Heart left ventricle (tissue), 16 donors: Measurements from ENCODE around the gene PSD4. TPM values are rescaled to one million over a fixed set of nuclear protein-coding genes. Genes with fewer than 3 reads are reported as not detected.

Experiments used
- ATAC-seq, 4 donors: fragments of 200-7000 bp; cut with Tn5 transposase; one replicate each; pipeline ENCODE4 v1.9.1; 2020 to 2022; ENCODE audit warnings: moderate library complexity in 4 of 4, mild to moderate bottlenecking in 3 of 4, moderate number of reproducible peaks in 1 of 4
- DNase-seq, 5 donors: peaks; one replicate each; pipeline ENCODE4 v3.0.0-alpha.2; 2020
- H3K27ac ChIP-seq, 12 donors: fragments of 200-600 bp; sonication (generic) in 4 of 12; one replicate each; pipeline versions ENCODE4 v1.5.0 to v1.8.0; 2016 to 2022; ENCODE audit warnings: mild to moderate bottlenecking in 2 of 12
- H3K27me3 ChIP-seq, 9 donors: fragments of 200-600 bp; sonication (generic) in 2 of 9; one replicate each; pipeline versions ENCODE4 v1.5.1 to v1.8.0; 2016 to 2022; ENCODE audit warnings: mild to moderate bottlenecking in 3 of 9
- H3K36me3 ChIP-seq, 9 donors: fragments of 200-600 bp; sonication (generic) in 2 of 9; one replicate each; pipeline versions ENCODE4 v1.5.0 to v1.8.0; 2018 to 2022; ENCODE audit warnings: mild to moderate bottlenecking in 2 of 9
- H3K4me1 ChIP-seq, 12 donors: fragments of 200-600 bp; sonication (generic) in 4 of 12; one replicate each; pipeline versions ENCODE4 v1.5.0 to v1.8.0; 2016 to 2022; ENCODE audit warnings: mild to moderate bottlenecking in 3 of 12
- H3K4me3 ChIP-seq, 12 donors: fragments of 200-600 bp; sonication (generic) in 4 of 12; one replicate each; pipeline versions ENCODE4 v1.5.0 to v1.8.0; 2017 to 2022; ENCODE audit warnings: mild to moderate bottlenecking in 9 of 12, moderate library complexity in 4 of 12
- H3K9me3 ChIP-seq, 12 donors: fragments of 200-600 bp; sonication (generic) in 4 of 12; one replicate each; pipeline versions ENCODE4 v1.5.0 to v1.8.0; 2016 to 2022; ENCODE audit warnings: mild to moderate bottlenecking in 1 of 12
- POLR2A ChIP-seq, 2 donors: fragments of 450-650 bp; IDR thresholded peaks; one replicate each; pipeline ENCODE4 v1.6.1; 2017; ENCODE audit warnings: antibody characterized with exemption in 2 of 2, mild to moderate bottlenecking in 2 of 2, moderate library complexity in 2 of 2
- WGBS, 4 donors: extraction: QIAGEN DNeasy Blood & Tissue Kit in 2 of 4; methylation state at CpG; one replicate each; pipeline versions ENCODE4 v1.1.5 to v1.1.7; 2013 to 2018; 5-methylcytosine and 5-hydroxymethylcytosine counted together
- intact Hi-C, 10 donors: fragments of 100-400 bp; cut with DNase I; formaldehyde crosslinking; loops; one replicate each; pipeline versions ENCODE4 v1.11.1 to v1.14.2; 2022
- polyA plus RNA-seq, 2 donors: library from polyadenylated mRNA; stranded (reverse); fragments of 200-250 nt; gene quantifications; one replicate each; pipeline ENCODE4 v1.2.3, GENCODE V29; 2013
- total RNA-seq, 9 donors: library from RNA; depleted of rRNA in 2 of 9; stranded (reverse); fragments of >200 nt in 2 of 9; fragmentation: NEBNext Ultra II Directional in 3 of 9; extraction: Animal tissue kit (Norgen Biotek cat#: 25700) in 3 of 9; gene quantifications; one replicate each; pipeline versions ENCODE4 v1.1.0 to v1.2.4, GENCODE V29; 2016 to 2023
- TF ChIP-seq, protein P1 (sequence below), 12 donors: fragments of 200-600 bp; sonication (generic) in 4 of 12; IDR thresholded peaks; one replicate each; pipeline versions ENCODE4 v1.5.0 to v1.8.0; 2018 to 2022; ENCODE audit warnings: antibody characterized with exemption in 12 of 12, mild to moderate bottlenecking in 5 of 12
- donor health status: ischemic (EF 13 %, LVEDD 7.1; RV severe dilation, severe dysfunction).
- donor health status: healthy with polysubstance abuse.
- donor health status: DM: no; HTN: yes; CAD: no.
- donor health status: DM: no; HTN: no; CAD: no.
- donor health status: ischemic (EF 25% LVEDD 6.9; RV normal size, moderate dysfunction).
- donor health status: ischemic (EF 25% LVEDD 5.7; RV mildly dilated, moderate dysfunction).
- donor health status: healthy.
- donor health status: DM: yes; HTN: yes; CAD: no.
- donor health status: ischemic (EF 35%, LVEDD 5.7; RV mildly dilated, moderate dysfunction).
- donor health status: nonischemic (EF 11% LVEDD 7.7; RV severe dilation, severe dysfunction).
- donor health status: DM: yes; HTN: yes; CAD: no.
- donor health status: PGD.
- donor health status: ischemic (EF 29% LVEDD 5.4; RV normal size, mild dysfunction).
- donor health status: nonischemic (EF 23%, LVEDD 6.1; RV moderate dilation, normal function).

The PSD4 gene
- total and polyA plus RNA-seq, 11 donors: 0.65 to 23.4 (median 1.9) TPM

DNA sequence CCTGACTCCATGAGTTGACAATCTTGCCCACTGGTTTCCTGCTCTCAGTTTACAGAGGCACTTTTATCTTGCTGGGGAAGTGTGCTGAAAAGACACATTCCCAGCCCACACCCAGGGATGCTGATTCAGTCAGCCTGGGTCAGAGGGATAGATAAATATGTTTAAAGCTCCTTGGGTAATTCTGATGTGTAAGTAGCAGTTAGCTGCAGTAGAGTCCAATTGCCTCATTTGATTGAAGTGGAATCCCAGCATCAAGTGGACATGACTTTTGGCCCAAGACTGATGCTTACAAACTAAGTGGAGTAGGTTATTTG lies 29.4 kb downstream of the PSD4 start:
- Histone ChIP-seq H3K4me3 (no peak overlapping the region), H3K36me3 (peaks cover 0 to 15% (median 0%) of the 10 kb centered on the region in 9 donors), H3K27me3 (no peaks in the 10 kb centered on the region), H3K4me1 (peaks cover 0 to 15% (median 5%) of the 10 kb centered on the region in 12 donors), H3K27ac (no peak overlapping the region), H3K9me3 (no peaks in the 10 kb centered on the region)
- ATAC-seq (no peak), DNase-seq (no peak)
- TF ChIP-seq, protein P1, sequence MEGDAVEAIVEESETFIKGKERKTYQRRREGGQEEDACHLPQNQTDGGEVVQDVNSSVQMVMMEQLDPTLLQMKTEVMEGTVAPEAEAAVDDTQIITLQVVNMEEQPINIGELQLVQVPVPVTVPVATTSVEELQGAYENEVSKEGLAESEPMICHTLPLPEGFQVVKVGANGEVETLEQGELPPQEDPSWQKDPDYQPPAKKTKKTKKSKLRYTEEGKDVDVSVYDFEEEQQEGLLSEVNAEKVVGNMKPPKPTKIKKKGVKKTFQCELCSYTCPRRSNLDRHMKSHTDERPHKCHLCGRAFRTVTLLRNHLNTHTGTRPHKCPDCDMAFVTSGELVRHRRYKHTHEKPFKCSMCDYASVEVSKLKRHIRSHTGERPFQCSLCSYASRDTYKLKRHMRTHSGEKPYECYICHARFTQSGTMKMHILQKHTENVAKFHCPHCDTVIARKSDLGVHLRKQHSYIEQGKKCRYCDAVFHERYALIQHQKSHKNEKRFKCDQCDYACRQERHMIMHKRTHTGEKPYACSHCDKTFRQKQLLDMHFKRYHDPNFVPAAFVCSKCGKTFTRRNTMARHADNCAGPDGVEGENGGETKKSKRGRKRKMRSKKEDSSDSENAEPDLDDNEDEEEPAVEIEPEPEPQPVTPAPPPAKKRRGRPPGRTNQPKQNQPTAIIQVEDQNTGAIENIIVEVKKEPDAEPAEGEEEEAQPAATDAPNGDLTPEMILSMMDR (IDR thresholded peaks at IDR 0.05): no peak
- intact Hi-C loops: loop anchor here in 8 of 10 donors (2.0 to 5.0 kb wide), 5 partner anchors 44 to 189 kb away; no protein-coding TSS in a partner anchor

DNA sequence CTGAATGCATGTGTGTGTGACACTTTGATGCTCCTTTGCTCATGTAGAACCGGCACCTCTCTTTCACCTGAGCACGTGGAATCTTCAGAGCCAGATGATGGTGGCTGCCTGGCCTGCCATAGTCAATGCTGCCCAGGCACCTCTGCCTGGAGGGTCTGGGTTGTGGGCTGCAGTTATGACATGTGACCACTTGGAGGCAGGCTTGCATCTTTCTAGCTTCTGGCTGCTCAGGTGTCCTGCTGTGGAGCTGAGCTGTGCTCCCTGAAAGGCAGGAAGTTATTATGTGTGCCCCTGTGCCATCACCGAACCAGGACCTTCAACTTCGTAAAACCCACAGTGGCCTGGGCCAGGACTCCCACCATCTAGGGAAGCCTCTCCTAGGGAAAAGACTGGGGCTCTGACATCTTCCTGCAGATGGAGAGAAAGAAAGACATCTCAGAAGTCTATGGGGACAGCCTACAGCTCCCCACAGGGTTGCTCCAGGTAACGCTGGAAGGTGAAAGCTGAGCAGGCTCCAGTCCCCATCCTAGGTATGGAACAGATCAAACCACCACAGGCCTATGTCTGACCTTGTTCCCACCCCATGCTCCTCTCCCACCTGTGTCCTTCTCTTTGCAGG lies 30.2 kb downstream of the PSD4 start:
- no peaks in the 10 kb centered on the region for H3K9me3 ChIP-seq
- TF ChIP-seq, protein P1 (IDR thresholded peaks at IDR 0.05): peak; percentile 82 to 94 (median 86)
- no peak for TF ChIP-seq POLR2A (IDR thresholded peaks at IDR 0.05)
- H3K4me1 ChIP-seq: peaks cover 0 to 8% (median 2%) of the 10 kb centered on the region in 12 donors
- no peak overlapping the region for H3K27ac ChIP-seq
- peaks cover 0 to 13% (median 0%) of the 10 kb centered on the region in 9 donors for H3K36me3 ChIP-seq
- intact Hi-C loops: loop anchor here (1.0 to 5.0 kb wide), 8 partner anchors 43 to 188 kb away; no protein-coding TSS in a partner anchor
- ATAC-seq (peak; percentile 67 to 81 (median 76)), DNase-seq (peak in 4 of 5 donors; percentile 55 to 68 (median 64))
- no peak overlapping the region for H3K4me3 ChIP-seq
- no peaks in the 10 kb centered on the region for H3K27me3 ChIP-seq
- WGBS, 4 donors: 19 to 26% (median 23%) methylated on average over 5 of the region's 5 CpGs

DNA sequence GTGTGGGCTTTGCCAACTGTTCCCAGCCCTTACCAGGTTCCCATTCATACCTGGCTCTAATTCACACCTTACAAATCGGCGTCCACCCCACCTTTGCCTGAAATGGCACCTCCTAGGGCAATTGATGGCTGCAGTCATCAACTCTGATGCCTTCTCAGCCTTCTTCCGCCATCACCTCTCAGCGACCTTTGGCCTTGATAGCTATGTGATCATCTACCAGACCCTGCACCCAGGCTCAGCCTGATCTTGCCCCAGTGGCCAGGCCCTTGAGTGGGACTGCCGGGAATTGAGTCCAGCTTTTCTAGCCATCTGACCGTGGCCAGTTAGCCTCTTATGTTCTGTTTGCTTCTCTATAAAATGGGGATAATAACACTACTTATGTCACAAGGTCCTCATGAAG lies 32.5 kb downstream of the PSD4 start:
- no peak for TF ChIP-seq POLR2A (IDR thresholded peaks at IDR 0.05)
- TF ChIP-seq, protein P1 (IDR thresholded peaks at IDR 0.05): no peak
- DNase-seq (no peak), ATAC-seq (no peak)
- intact Hi-C loops: loop anchor here in 2 of 10 donors (2.0 to 5.0 kb wide), 2 partner anchors 41 to 43 kb away; no protein-coding TSS in a partner anchor
- H3K36me3 ChIP-seq: peaks cover 0 to 4% (median 0%) of the 10 kb centered on the region in 9 donors
- H3K27ac ChIP-seq: no peak overlapping the region
- WGBS, 4 donors: 90 to 93% (median 91%) methylated on average over 6 of the region's 6 CpGs
- peaks cover 0 to 11% (median 6%) of the 10 kb centered on the region in 12 donors for H3K4me1 ChIP-seq
- no peak overlapping the region for H3K4me3 ChIP-seq
- H3K27me3 ChIP-seq: no peaks in the 10 kb centered on the region
- no peaks in the 10 kb centered on the region for H3K9me3 ChIP-seq

- WGBS, 4 donors: 74 to 91% (median 84%) methylated on average over 2 of the region's 2 CpGs
- H3K27me3 ChIP-seq: no peaks in the 10 kb centered on the region
- peaks cover 0 to 17% (median 14%) of the 10 kb centered on the region in 12 donors for H3K4me1 ChIP-seq
- intact Hi-C loops: loop anchor here in 2 of 10 donors (2.0 to 5.0 kb wide), 2 partner anchors 40 to 42 kb away; no protein-coding TSS in a partner anchor
- H3K27ac ChIP-seq: no peak overlapping the region
- H3K9me3 ChIP-seq: no peaks in the 10 kb centered on the region
- no peak for TF ChIP-seq POLR2A (IDR thresholded peaks at IDR 0.05)
- TF ChIP-seq, protein P1 (IDR thresholded peaks at IDR 0.05): no peak
- no peaks in the 10 kb centered on the region for H3K36me3 ChIP-seq
- DNase-seq (no peak), ATAC-seq (no peak)
- H3K4me3 ChIP-seq: no peak overlapping the region
Observed at GRCh38 chr2:113207021-113207420, 33.2 kb downstream of the PSD4 start.
